ENCODE measurements around the gene LAT. TPM values are rescaled to one million over a fixed set of nuclear protein-coding genes. Genes with fewer than 3 reads are reported as not detected.

LAT gene
- total and polyA plus RNA-seq, 7 donors, result 1.6 to 2.1 (median 1.8) TPM

GRCh38 chr16:29011851-29012250 lies 27.0 kb downstream of the LAT start:
- no peaks in the 10 kb centered on the region for H3K9me3 ChIP-seq
- no peaks in the 10 kb centered on the region for H3K27me3 ChIP-seq (ENCODE audit: insufficient read depth in 3 of 3, low read length in 2 of 3)
- intact Hi-C loops (cut with DNase I), result no loop called here
- no peak overlapping the region for H3K27ac ChIP-seq
- DNase-seq, result no peak
- no peak overlapping the region for H3K4me3 ChIP-seq
- H3K4me1 ChIP-seq, result no peaks in the 10 kb centered on the region
- no peaks in the 10 kb centered on the region for H3K36me3 ChIP-seq (ENCODE audit: insufficient read depth in 1 of 2, low read depth in 1 of 2)
- TF ChIP-seq, protein P1, sequence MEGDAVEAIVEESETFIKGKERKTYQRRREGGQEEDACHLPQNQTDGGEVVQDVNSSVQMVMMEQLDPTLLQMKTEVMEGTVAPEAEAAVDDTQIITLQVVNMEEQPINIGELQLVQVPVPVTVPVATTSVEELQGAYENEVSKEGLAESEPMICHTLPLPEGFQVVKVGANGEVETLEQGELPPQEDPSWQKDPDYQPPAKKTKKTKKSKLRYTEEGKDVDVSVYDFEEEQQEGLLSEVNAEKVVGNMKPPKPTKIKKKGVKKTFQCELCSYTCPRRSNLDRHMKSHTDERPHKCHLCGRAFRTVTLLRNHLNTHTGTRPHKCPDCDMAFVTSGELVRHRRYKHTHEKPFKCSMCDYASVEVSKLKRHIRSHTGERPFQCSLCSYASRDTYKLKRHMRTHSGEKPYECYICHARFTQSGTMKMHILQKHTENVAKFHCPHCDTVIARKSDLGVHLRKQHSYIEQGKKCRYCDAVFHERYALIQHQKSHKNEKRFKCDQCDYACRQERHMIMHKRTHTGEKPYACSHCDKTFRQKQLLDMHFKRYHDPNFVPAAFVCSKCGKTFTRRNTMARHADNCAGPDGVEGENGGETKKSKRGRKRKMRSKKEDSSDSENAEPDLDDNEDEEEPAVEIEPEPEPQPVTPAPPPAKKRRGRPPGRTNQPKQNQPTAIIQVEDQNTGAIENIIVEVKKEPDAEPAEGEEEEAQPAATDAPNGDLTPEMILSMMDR (IDR thresholded peaks at IDR 0.05), result no peak
- ATAC-seq, result no peak
- WGBS, 3 donors, result 71 to 76% (median 75%) methylated on average over 4 of the region's 4 CpGs

GRCh38 chr16:29012913-29013553 lies 28.2 kb downstream of the LAT start:
- WGBS, 3 donors, result 60 to 72% (median 66%) methylated on average over 9 of the region's 9 CpGs
- intact Hi-C loops (cut with DNase I), result no loop called here
- no peaks in the 10 kb centered on the region for H3K27me3 ChIP-seq (ENCODE audit: insufficient read depth in 3 of 3, low read length in 2 of 3)
- ATAC-seq (no peak), DNase-seq (no peak)
- H3K4me1 ChIP-seq, result no peaks in the 10 kb centered on the region
- TF ChIP-seq, protein P1 (IDR thresholded peaks at IDR 0.05), result no peak
- H3K9me3 ChIP-seq, result no peaks in the 10 kb centered on the region
- no peaks in the 10 kb centered on the region for H3K36me3 ChIP-seq (ENCODE audit: insufficient read depth in 1 of 2, low read depth in 1 of 2)
- no peak overlapping the region for H3K27ac ChIP-seq
- H3K4me3 ChIP-seq, result no peak overlapping the region

DNA sequence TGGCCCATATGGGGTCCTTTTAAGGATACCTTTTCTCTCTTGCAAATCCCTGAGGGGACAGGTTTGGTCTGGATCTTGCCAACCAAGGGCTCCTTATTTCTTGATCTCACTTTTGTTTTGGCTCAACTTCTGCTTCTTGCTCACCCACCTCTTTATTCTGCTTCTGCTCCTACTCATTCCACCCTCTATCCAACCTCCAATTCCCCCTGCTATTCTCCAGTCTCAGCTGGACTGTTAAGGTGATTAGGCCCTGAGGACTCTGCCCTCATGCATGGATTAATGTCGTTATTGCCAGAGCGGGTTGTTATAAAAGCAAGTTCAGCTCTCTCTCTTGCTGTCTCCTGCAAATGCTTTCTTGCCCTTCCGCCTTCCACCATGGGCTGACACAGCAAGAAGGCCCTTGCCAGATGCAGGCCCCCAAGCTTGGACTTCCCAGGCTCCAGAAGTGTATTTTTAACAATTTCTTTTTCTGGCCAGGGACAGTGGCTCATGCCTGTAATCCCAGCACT lies 29.8 kb downstream of the LAT start:
- Histone ChIP-seq H3K27me3 (ENCODE audit: insufficient read depth in 3 of 3, low read length in 2 of 3) (no peaks in the 10 kb centered on the region), H3K9me3 (no peaks in the 10 kb centered on the region), H3K36me3 (ENCODE audit: insufficient read depth in 1 of 2, low read depth in 1 of 2) (no peaks in the 10 kb centered on the region), H3K4me1 (no peaks in the 10 kb centered on the region), H3K27ac (no peak overlapping the region), H3K4me3 (no peak overlapping the region)
- 75 to 83% (median 76%) methylated on average over 3 of the region's 3 CpGs for WGBS, 3 donors
- intact Hi-C loops (cut with DNase I), result no loop called here
- TF ChIP-seq, protein P1 (IDR thresholded peaks at IDR 0.05), result no peak
- ATAC-seq (no peak), DNase-seq (no peak)

GRCh38 chr16:29022196-29022595 lies 37.3 kb downstream of the LAT start:
- H3K9me3 ChIP-seq, result no peaks in the 10 kb centered on the region
- DNase-seq (no peak), ATAC-seq (no peak)
- H3K27ac ChIP-seq, result no peak overlapping the region
- intact Hi-C loops (cut with DNase I), result no loop called here
- no peaks in the 10 kb centered on the region for H3K4me1 ChIP-seq
- WGBS, 3 donors, result 77 to 83% (median 82%) methylated on average over 5 of the region's 5 CpGs
- no peak overlapping the region for H3K4me3 ChIP-seq
- peaks cover 0 to 8% (median 0%) of the 10 kb centered on the region in 3 donors for H3K27me3 ChIP-seq (ENCODE audit: insufficient read depth in 3 of 3, low read length in 2 of 3)
- TF ChIP-seq, protein P1 (IDR thresholded peaks at IDR 0.05), result no peak
- no peaks in the 10 kb centered on the region for H3K36me3 ChIP-seq (ENCODE audit: insufficient read depth in 1 of 2, low read depth in 1 of 2)
